ENCODE measurements around the gene OAT.
"Not testable (repeated sequence)": the region's sequence is repeated elsewhere in the genome, so short reads cannot be mapped to it uniquely, and the experiment has no call there.

Gene OAT

DNA sequence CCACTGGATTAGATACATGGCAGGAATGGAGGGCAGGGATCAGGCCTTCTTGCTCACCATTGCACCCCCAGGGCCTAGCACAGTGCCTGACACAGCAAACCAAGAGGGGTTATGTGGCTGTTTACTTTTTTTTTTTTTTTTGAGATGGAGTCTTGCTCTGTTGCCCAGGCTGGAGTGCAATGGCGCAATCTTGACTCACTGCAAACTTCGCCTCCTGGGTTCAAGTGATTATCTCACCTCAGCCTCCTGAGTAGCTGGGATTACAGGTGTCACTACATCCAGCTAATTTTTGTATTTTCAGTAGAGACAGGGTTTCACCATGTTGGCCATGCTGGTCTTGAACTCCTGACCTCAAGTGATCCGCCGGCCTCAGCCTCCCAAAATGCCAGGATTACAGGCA lies 17.0 kb upstream of the OAT start:
- not testable (repeated sequence) for H3K27me3 ChIP-seq (ENCODE audit: control insufficient read depth, insufficient read depth, low read length); H3K4me3 ChIP-seq (ENCODE audit: low read length); H3K9ac ChIP-seq (ENCODE audit: low read length); H3K4me1 ChIP-seq (ENCODE audit: control insufficient read depth, insufficient read depth, low read length); H3K36me3 ChIP-seq (ENCODE audit: control insufficient read depth, insufficient read depth, low read length); H3K27ac ChIP-seq (ENCODE audit: low read depth, low read length)

DNA sequence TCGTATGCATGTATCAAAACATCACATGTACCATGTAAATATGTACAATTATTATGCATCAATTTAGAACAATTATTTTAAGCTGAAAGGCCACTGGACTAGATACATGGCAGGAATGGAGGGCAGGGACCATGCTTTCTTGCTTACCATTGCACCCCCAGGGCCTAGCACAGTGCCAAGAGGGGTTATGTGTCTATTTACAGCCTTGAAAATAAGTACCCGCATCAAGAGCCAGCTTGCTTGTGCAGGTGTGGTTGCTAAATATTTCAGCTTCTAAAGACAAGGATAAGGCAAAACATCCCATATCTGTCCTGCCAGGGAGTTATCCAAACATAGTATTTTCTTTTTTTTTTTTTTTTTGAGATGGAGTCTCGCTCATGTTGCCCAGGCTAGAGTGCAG lies 14.7 kb upstream of the OAT start:
- no peaks in the 10 kb centered on the region for H3K27me3 ChIP-seq (ENCODE audit: control insufficient read depth, insufficient read depth, low read length)
- H3K27ac ChIP-seq (ENCODE audit: low read depth, low read length), result no peak overlapping the region
- no peak overlapping the region for H3K9ac ChIP-seq (ENCODE audit: low read length)
- H3K4me3 ChIP-seq (ENCODE audit: low read length), result no peak overlapping the region
- no peaks in the 10 kb centered on the region for H3K4me1 ChIP-seq (ENCODE audit: control insufficient read depth, insufficient read depth, low read length)
- no peaks in the 10 kb centered on the region for H3K36me3 ChIP-seq (ENCODE audit: control insufficient read depth, insufficient read depth, low read length)

DNA sequence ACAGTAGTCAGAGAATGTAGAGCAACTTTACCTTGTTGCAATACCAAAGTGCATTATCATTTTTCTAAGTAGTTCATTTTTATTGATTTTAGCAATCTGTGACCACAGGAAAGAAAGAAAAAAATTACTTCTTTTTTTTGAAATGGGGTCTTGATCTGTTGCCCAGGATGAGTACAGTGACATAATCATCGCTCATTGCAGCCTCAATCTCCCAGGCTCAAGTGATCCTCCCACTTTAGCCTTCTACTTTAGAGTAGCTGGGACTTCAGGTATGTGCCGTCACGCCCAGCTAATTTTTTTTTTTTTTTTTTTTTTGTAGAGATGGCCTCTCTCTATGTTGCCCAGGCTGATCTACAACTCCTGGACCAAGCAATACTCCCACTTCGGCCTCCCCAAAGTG lies 11.4 kb upstream of the OAT start:
- H3K27me3 ChIP-seq (ENCODE audit: control insufficient read depth, insufficient read depth, low read length), result no peaks in the 10 kb centered on the region
- H3K9ac ChIP-seq (ENCODE audit: low read length), result no peak overlapping the region
- H3K36me3 ChIP-seq (ENCODE audit: control insufficient read depth, insufficient read depth, low read length), result no peaks in the 10 kb centered on the region
- no peaks in the 10 kb centered on the region for H3K4me1 ChIP-seq (ENCODE audit: control insufficient read depth, insufficient read depth, low read length)
- no peak overlapping the region for H3K4me3 ChIP-seq (ENCODE audit: low read length)
- no peak overlapping the region for H3K27ac ChIP-seq (ENCODE audit: low read depth, low read length)

DNA sequence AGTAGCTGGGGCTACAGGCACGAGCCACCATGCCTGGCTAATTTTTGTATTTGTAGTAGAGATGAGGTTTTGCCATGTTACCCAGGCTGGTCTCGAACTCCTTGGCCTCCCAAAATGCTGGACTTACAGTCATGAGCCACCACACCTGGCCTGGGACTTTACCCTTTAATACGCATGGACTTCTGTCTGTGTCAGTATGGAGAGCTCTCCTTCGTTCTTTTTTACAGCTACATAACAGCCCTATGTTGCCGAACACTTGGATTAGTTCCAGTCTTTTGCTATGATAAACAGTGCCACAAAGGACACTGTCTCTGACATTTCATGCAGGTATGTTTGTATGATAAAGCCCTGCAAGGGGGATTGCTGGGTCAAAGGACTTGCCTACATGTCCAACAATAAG lies 10.9 kb upstream of the OAT start:
- Histone ChIP-seq H3K27me3 (ENCODE audit: control insufficient read depth, insufficient read depth, low read length) (no peaks in the 10 kb centered on the region), H3K27ac (ENCODE audit: low read depth, low read length) (no peak overlapping the region), H3K4me1 (ENCODE audit: control insufficient read depth, insufficient read depth, low read length) (no peaks in the 10 kb centered on the region), H3K36me3 (ENCODE audit: control insufficient read depth, insufficient read depth, low read length) (no peaks in the 10 kb centered on the region), H3K4me3 (ENCODE audit: low read length) (no peak overlapping the region), H3K9ac (ENCODE audit: low read length) (no peak overlapping the region)

DNA sequence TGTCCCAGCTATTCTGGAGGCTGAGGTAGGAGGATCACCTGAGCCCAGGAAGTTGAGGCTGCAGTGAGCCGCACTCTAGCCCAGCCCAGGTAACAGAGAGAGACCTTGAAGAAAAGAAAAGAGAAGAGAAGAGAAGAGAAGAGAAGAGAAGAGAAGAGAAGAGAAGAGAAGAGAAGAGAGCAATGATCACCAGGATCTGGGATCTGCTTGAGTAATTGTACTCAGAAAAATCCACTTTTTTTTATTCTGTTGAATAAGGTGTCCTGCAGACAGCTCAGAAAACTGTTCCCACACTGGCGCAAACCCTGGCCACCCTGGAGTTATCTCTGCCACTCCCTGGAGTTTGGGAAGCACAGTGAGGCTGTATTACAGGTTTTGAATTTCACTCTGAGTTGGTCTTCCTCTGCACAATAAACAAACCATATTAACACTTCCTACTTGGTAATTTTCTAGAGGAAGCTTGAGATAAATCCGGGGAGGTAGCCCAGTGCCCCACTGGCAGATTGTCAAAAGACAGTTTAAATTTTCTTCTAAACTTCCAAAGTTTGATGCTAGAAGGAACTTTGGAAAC lies 9.6 kb upstream of the OAT start:
- no peak overlapping the region for H3K4me3 ChIP-seq (ENCODE audit: low read length)
- no peaks in the 10 kb centered on the region for H3K27me3 ChIP-seq (ENCODE audit: control insufficient read depth, insufficient read depth, low read length)
- no peaks in the 10 kb centered on the region for H3K36me3 ChIP-seq (ENCODE audit: control insufficient read depth, insufficient read depth, low read length)
- H3K4me1 ChIP-seq (ENCODE audit: control insufficient read depth, insufficient read depth, low read length), result no peaks in the 10 kb centered on the region
- no peak overlapping the region for H3K9ac ChIP-seq (ENCODE audit: low read length)
- no peak overlapping the region for H3K27ac ChIP-seq (ENCODE audit: low read depth, low read length)

DNA sequence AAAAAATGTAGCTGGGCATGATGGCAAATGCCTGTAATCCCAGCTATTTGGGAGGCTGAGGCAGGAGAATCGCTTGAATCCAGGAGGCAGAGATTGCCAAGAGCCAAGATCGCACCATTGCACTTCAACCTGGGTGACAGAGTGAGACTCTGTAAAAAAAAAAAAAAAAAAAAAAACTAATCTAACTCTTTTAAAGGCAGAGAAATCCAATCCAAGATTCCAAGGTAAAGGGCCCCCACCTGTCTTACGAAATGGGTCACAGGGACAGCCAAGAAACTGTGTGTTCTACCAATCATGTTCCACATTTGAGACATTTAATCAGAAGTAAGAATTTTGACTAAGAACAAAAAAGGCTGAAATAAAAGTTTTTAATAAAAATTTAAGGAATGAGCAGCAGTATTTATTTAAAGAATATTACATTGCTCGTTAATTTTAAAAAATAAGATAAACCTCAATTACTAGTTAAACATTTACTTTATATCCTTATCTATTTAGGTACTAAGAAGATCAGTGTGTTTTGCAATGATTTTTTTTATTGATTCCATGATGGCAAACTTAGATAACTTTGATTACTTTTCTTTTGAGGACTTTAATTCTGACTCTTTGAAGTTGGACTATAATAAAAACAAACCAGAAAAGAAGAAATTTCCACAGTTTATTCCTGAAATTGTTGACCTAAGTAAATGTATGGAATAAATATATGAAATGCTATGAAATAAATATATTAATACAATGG lies 6.7 kb upstream of the OAT start:
- no peaks in the 10 kb centered on the region for H3K36me3 ChIP-seq (ENCODE audit: control insufficient read depth, insufficient read depth, low read length)
- no peaks in the 10 kb centered on the region for H3K4me1 ChIP-seq (ENCODE audit: control insufficient read depth, insufficient read depth, low read length)
- H3K4me3 ChIP-seq (ENCODE audit: low read length), result no peak overlapping the region
- H3K27me3 ChIP-seq (ENCODE audit: control insufficient read depth, insufficient read depth, low read length), result no peaks in the 10 kb centered on the region
- H3K9ac ChIP-seq (ENCODE audit: low read length), result no peak overlapping the region
- H3K27ac ChIP-seq (ENCODE audit: low read depth, low read length), result no peak overlapping the region

DNA sequence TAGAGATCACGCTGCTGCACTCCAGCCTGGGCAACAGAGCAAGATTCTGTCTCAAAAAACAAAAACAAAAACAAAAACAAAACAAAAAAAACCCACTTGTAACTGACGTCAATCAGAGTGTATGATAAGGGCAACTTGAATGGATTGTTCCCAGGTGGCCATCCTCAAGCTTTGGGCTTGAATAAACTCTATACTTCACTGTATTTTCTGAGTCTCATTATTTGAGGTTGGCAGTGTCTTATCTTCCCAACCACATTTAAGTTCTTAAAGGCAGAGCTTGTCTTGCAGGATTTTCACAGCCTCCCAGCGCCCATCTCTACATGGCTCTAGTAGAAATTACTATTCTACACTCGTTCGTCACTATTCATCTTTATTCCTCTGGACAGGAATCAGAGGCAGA lies 5.1 kb upstream of the OAT start:
- H3K4me1 ChIP-seq (ENCODE audit: control insufficient read depth, insufficient read depth, low read length), result no peaks in the 10 kb centered on the region
- no peak overlapping the region for H3K9ac ChIP-seq (ENCODE audit: low read length)
- H3K4me3 ChIP-seq (ENCODE audit: low read length), result no peak overlapping the region
- no peak overlapping the region for H3K27ac ChIP-seq (ENCODE audit: low read depth, low read length)
- H3K36me3 ChIP-seq (ENCODE audit: control insufficient read depth, insufficient read depth, low read length), result no peaks in the 10 kb centered on the region
- H3K27me3 ChIP-seq (ENCODE audit: control insufficient read depth, insufficient read depth, low read length), result no peaks in the 10 kb centered on the region

DNA sequence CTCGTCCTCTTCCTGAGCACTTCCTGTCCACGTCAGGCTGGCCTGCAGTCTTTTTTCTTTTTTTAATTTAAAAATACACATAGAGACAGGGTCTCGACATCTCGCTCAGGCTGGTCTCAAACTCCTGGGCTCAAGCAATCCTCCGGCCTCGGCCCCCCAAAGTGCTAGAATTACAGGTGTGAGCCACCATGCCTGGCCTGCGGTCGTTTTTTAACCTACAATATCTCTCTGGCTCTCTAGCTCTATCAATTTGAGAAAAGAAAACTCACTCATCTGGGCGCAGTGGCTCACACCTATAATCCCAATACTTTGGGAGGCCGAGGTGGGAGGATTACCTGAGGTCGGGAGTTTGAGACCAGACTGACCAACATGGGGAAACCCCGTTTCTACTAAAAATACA lies 4.0 kb upstream of the OAT start:
- H3K36me3 ChIP-seq (ENCODE audit: control insufficient read depth, insufficient read depth, low read length), result no peaks in the 10 kb centered on the region
- no peak overlapping the region for H3K4me3 ChIP-seq (ENCODE audit: low read length)
- no peaks in the 10 kb centered on the region for H3K4me1 ChIP-seq (ENCODE audit: control insufficient read depth, insufficient read depth, low read length)
- H3K27ac ChIP-seq (ENCODE audit: low read depth, low read length), result no peak overlapping the region
- H3K9ac ChIP-seq (ENCODE audit: low read length), result no peak overlapping the region
- H3K27me3 ChIP-seq (ENCODE audit: control insufficient read depth, insufficient read depth, low read length), result no peaks in the 10 kb centered on the region

DNA sequence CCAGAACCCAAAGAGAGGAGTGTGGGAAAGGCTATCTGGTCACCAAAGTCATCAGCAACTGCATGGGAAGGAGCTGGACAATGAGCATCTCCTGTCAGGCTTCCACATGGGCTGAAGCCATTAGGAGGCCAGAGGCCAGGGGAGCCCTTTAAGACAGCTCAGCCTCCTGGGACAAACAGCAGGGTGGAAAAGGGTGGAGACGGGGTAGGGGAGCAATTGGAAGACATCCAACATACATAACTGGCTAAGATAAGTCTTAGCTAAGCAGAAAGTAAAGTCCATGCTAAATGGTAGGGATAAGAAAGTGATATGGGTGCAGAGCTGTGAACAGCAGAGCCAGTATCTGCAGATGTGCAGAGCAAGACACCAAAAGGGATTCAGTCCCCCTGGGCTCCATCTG lies 1.5 kb upstream of the OAT start:
- H3K27ac ChIP-seq (ENCODE audit: low read depth, low read length), result no peak overlapping the region

DNA sequence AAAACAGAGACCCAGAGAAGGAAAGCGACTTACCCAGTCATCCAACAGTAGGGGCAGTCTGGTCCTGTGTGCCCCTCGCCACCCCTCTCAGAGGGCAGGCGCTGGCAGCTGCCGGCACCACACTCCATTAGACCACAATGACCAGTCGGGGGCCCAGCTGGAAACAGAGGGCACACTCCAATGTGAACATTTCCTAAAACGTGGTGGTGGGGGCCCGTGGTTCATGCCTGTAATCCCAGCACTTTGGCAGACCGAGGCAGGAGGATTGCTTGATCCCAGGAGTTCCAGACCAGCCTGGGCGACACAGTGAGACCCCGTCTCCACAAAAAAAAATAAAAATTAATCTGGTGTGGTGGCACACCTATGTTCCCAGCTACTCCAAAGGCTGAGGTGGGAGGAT lies 912 bp upstream of the OAT start:
- H3K27ac ChIP-seq (ENCODE audit: low read depth, low read length), result no peak overlapping the region
- no peak overlapping the region for H3K4me3 ChIP-seq (ENCODE audit: low read length)
- no peaks in the 10 kb centered on the region for H3K27me3 ChIP-seq (ENCODE audit: control insufficient read depth, insufficient read depth, low read length)
- peaks cover under 1% of the 10 kb centered on the region for H3K4me1 ChIP-seq (ENCODE audit: control insufficient read depth, insufficient read depth, low read length)
- H3K36me3 ChIP-seq (ENCODE audit: control insufficient read depth, insufficient read depth, low read length), result no peaks in the 10 kb centered on the region
- no peak overlapping the region for H3K9ac ChIP-seq (ENCODE audit: low read length)

More for the DNA sequence above, 1.5 kb upstream of the OAT start:
- H3K4me3 ChIP-seq (ENCODE audit: low read length), result no peak overlapping the region
- no peaks in the 10 kb centered on the region for H3K4me1 ChIP-seq (ENCODE audit: control insufficient read depth, insufficient read depth, low read length)
- no peaks in the 10 kb centered on the region for H3K36me3 ChIP-seq (ENCODE audit: control insufficient read depth, insufficient read depth, low read length)
- H3K27me3 ChIP-seq (ENCODE audit: control insufficient read depth, insufficient read depth, low read length), result no peaks in the 10 kb centered on the region
- H3K9ac ChIP-seq (ENCODE audit: low read length), result no peak overlapping the region

DNA sequence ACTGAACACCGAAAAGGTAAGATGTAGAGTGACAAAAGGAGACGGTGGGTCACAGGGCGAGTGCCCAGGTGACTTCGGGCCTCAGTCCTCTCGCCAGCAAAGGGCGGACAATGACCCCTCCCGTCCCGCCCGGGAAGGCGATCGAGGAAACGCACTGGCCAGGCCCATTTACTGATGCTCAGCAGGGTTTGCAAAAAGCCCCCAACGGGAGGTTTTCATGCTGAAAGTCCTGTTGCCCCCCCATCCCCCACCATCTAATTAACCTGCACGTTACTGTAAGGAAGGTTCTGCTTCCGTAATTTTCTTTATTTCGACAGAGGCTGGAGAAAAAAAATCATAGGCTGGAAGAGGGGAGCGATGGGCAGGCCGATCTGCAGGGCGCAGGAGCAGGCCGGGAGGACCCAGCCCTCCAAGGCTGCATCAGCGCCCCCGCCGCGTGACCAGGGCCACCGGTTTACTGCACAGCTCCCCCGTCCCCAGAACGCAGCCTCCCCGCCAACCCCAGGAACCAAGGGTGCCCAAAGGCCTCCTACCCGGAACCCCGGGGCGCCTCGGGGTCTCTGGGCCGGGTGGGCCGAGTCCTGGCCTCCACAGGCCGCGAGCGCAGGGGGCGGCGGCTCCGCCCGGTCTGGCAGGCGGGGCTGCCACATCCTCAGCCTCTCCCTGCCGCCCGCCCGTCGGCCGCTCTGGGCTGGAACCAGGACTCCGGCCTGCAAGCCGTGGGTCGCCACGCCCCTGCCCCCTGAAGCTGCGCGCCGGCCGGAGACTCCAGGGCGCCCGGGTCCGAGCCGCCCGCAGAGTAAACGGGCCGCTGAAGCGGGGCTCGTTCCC lies 613 bp downstream of the OAT start:
- H3K4me1 ChIP-seq (ENCODE audit: control insufficient read depth, insufficient read depth, low read length), result peaks cover 12% of the 10 kb centered on the region
- no peak overlapping the region for H3K9ac ChIP-seq (ENCODE audit: low read length)
- H3K27me3 ChIP-seq (ENCODE audit: control insufficient read depth, insufficient read depth, low read length), result no peaks in the 10 kb centered on the region
- peak overlapping the region; percentile 92 for H3K27ac ChIP-seq (ENCODE audit: low read depth, low read length)
- no peaks in the 10 kb centered on the region for H3K36me3 ChIP-seq (ENCODE audit: control insufficient read depth, insufficient read depth, low read length)
- peak overlapping the region; percentile 77 for H3K4me3 ChIP-seq (ENCODE audit: low read length)

DNA sequence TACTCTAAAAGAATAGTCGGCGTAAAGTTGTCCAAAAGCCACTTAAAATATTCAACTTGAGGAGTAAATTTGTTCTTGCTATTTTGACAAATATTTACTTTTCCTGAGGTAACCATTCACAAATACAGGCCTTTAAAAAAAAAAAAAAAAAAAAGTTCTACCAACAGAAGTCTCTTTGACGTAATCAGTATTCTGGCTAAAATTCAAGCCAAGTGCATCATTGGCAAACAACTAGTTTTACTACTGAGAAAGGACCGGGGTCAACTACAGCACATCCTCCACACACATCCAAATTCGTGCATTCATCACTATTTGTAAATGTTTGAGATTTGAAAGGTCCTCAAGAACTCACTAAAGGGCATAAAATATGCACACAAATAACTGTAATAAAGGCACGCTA lies 2.0 kb downstream of the OAT start:
- no peak overlapping the region for H3K4me3 ChIP-seq (ENCODE audit: low read length)
- no peaks in the 10 kb centered on the region for H3K27me3 ChIP-seq (ENCODE audit: control insufficient read depth, insufficient read depth, low read length)
- H3K36me3 ChIP-seq (ENCODE audit: control insufficient read depth, insufficient read depth, low read length), result no peaks in the 10 kb centered on the region
- H3K4me1 ChIP-seq (ENCODE audit: control insufficient read depth, insufficient read depth, low read length), result peaks cover 12% of the 10 kb centered on the region
- H3K9ac ChIP-seq (ENCODE audit: low read length), result no peak overlapping the region
- no peak overlapping the region for H3K27ac ChIP-seq (ENCODE audit: low read depth, low read length)

Measured in rectal smooth muscle tissue (tissue), 1 donor.